CD4-positive, alpha-beta T cell (primary cell): ENCODE results near the gene CCDC60. TPM values are rescaled to one million over a fixed set of nuclear protein-coding genes. Genes with fewer than 3 reads are reported as not detected.

Experiments used
- ATAC-seq: fragments of 200-7000 bp; cut with Tn5 transposase; one replicate; pipeline ENCODE4 v1.10.0; 2022; ENCODE audit warnings: mild to moderate bottlenecking; ENCODE audit not compliant: poor library complexity
- CTCF ChIA-PET: fragments of 350-600 bp; sonication (Branson Sonifier 250); formaldehyde crosslinking; loops from one replicate; lab custom pipeline; 2021; ENCODE audit warnings: antibody characterized with exemption, inconsistent platforms; lab: Charles Lee
- POLR2A ChIA-PET: fragments of 350-600 bp; sonication (Branson Sonifier 250); formaldehyde crosslinking; loops from one replicate; lab custom pipeline; 2021; ENCODE audit warnings: antibody characterized with exemption, inconsistent platforms; lab: Charles Lee
- DNase-seq, 14 experiments: peaks; one replicate each; pipeline ENCODE4 v3.0.0-alpha.2; 2013 to 2020; ENCODE audit warnings: mixed read lengths in 2 of 14
- H3K27ac ChIP-seq, 2 donors: one replicate each; pipeline versions ENCODE4 v1.5.1 to v1.7.0; 2013; ENCODE audit warnings: low read length in 2 of 2, low read depth in 1 of 2, mild to moderate bottlenecking in 1 of 2
- H3K27me3 ChIP-seq, 2 experiments: 1 replicate in 1 of 2; 2 replicates in 1 of 2; pipeline versions ENCODE4 v1.6.1 to v1.7.0; 2013; ENCODE audit warnings: low read length in 2 of 2, control low read depth in 1 of 2, mild to moderate bottlenecking in 1 of 2, moderate library complexity in 1 of 2; ENCODE audit not compliant: insufficient read depth in 2 of 2, control insufficient read depth in 1 of 2
- H3K36me3 ChIP-seq: one replicate; pipeline ENCODE4 v1.6.1; 2013; ENCODE audit warnings: low read length, control low read depth; ENCODE audit not compliant: insufficient read depth
- H3K4me1 ChIP-seq: one replicate; pipeline ENCODE4 v1.6.1; 2013; ENCODE audit warnings: low read length, control low read depth; ENCODE audit not compliant: insufficient read depth
- H3K4me3 ChIP-seq: one replicate; pipeline ENCODE4 v1.5.1; 2013; ENCODE audit warnings: mild to moderate bottlenecking, low read length, moderate library complexity
- H3K9me3 ChIP-seq, 2 experiments: 1 replicate in 1 of 2; 2 replicates in 1 of 2; pipeline versions ENCODE4 v1.6.1 to v1.7.0; 2013; ENCODE audit warnings: low read length in 2 of 2, mild to moderate bottlenecking in 2 of 2, control low read depth in 1 of 2, moderate library complexity in 1 of 2; ENCODE audit not compliant: control insufficient read depth in 1 of 2, insufficient read depth in 1 of 2
- H3K27ac Mint-ChIP-seq: one replicate; pipeline ENCODE4 v1.8.0; 2020; ENCODE audit warnings: mixed read lengths
- H3K27me3 Mint-ChIP-seq: one replicate; pipeline ENCODE4 v1.8.0; 2021; ENCODE audit warnings: mixed read lengths
- H3K36me3 Mint-ChIP-seq: one replicate; pipeline ENCODE4 v1.8.0; 2021; ENCODE audit warnings: low read depth, mixed read lengths
- H3K4me1 Mint-ChIP-seq: one replicate; pipeline ENCODE4 v1.8.0; 2021; ENCODE audit warnings: low read depth, mixed read lengths
- H3K4me3 Mint-ChIP-seq: one replicate; pipeline ENCODE4 v1.8.0; 2020; ENCODE audit warnings: mild to moderate bottlenecking, mixed read lengths
- H3K9me3 Mint-ChIP-seq: one replicate; pipeline ENCODE4 v1.8.0; 2020; ENCODE audit warnings: mixed read lengths
- intact Hi-C, 2 experiments: fragments of 100-400 bp; cut with DNase I in 1 of 2; cut with micrococcal nuclease in 1 of 2; formaldehyde crosslinking; loops; one replicate each; pipeline versions ENCODE4 v1.15.1 to v1.9.0; 2023 to 2025; cut with DNase I, micrococcal nuclease
- polyA plus RNA-seq, 2 donors: library from polyadenylated mRNA; unstranded; fragments of 120-200 nt; gene quantifications; one replicate each; pipeline ENCODE4 v1.2.1, GENCODE V29; 2013
- total RNA-seq, 174 experiments: library from RNA in 2 of 174; stranded (reverse) in 2 of 174; gene quantifications; one replicate each; pipeline ENCODE4 v1.2.3 and lab custom pipeline; 2021 to 2026
- TF ChIP-seq, protein P1 (sequence below): fragments of 200-600 bp; IDR thresholded peaks from one replicate; pipeline ENCODE4 v1.8.0; 2022; ENCODE audit warnings: antibody characterized with exemption, mild to moderate bottlenecking

Gene CCDC60, protein sequence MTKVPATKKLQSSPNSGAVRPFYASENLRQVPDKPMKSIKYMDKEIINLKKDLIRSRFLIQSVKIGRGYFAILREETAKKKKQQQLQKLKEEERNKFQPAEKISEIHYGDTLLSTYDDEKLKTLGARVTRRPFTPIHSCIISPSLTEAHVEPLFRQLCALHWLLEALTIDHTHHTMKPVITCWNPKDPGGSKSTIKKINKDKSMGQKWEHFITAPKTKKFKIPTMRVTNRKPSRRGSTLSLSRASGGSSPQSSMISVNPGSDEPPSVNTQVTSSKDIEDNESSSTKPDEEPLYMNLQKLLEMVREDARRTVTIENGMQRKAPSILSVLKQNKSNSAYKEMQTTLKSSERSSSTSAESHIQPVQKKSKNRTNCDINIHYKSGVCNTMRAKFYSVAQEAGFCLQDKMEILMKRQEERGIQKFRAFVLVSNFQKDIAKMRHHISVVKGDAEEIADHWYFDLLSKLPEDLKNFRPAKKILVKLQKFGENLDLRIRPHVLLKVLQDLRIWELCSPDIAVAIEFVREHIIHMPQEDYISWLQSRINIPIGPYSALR
- total RNA-seq (not detected), total RNA-seq (lab: John Stamatoyannopoulos, UW) (0 to 0.11 (median 0) reads per million in 172 experiments)
- not detected for polyA plus RNA-seq (2013, experiment 1 of 2)
- polyA plus RNA-seq (2013, experiment 2 of 2), result not detected

DNA sequence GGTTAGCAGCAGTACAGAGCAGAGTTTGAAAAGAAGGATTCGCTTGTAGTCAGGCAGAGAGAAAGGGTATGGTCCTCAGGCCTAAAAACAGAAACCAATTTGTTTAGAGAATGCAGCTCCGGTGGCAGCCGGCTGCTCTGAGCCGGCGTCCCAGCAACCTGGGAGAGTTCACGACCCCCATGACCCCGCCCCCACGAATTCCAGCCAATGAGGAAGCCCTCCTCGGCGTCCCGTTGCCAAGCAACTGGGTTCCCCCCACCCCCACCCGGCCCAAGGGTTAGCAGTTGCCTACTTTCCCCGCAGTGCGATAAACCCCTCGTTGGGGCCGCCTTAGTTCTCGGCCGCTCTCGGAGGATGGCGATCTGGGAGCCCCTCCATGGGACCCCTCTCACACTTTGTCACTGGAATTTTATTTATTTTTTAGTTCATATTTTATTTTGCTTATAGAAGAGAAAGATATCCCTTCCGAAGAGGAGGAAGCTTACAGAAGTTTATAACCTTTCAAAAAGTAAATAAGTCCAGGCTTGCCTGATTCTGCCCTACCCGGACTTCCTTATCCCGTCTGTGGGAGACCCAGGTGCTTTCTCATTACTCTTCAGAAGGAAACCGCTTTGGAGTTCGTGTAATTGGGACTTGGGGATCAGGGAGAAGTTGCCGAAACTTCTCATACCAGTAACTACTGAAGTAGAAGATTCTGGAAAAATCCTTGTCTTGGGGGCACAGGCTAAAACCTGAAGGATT lies at the start of gene CCDC60:
Gene CCDC60 (plus strand): TSS at position 300 of the 741 bp plus-strand sequence. CDS start 448 bp downstream, outside the sequence.
- DNase-seq, result no peak
- no peaks in the 10 kb centered on the region for H3K9me3 Mint-ChIP-seq
- ATAC-seq, result no peak
- POLR2A ChIA-PET, result no interaction called here
- Histone ChIP-seq H3K4me1 (no peaks in the 10 kb centered on the region), H3K9me3 (peaks cover 0 to 16% of the 10 kb centered on the region in 2 experiments), H3K4me3 (no peak within 1 kb of the TSS), H3K27ac (no peak within 1 kb of the TSS), H3K27me3 (peaks cover 7 to 10% of the 10 kb centered on the region in 2 experiments), H3K36me3 (no peaks in the 10 kb centered on the region)
- CTCF ChIA-PET, result no interaction called here
- H3K27me3 Mint-ChIP-seq, result peaks cover 45% of the 10 kb centered on the region
- TF ChIP-seq, protein P1, sequence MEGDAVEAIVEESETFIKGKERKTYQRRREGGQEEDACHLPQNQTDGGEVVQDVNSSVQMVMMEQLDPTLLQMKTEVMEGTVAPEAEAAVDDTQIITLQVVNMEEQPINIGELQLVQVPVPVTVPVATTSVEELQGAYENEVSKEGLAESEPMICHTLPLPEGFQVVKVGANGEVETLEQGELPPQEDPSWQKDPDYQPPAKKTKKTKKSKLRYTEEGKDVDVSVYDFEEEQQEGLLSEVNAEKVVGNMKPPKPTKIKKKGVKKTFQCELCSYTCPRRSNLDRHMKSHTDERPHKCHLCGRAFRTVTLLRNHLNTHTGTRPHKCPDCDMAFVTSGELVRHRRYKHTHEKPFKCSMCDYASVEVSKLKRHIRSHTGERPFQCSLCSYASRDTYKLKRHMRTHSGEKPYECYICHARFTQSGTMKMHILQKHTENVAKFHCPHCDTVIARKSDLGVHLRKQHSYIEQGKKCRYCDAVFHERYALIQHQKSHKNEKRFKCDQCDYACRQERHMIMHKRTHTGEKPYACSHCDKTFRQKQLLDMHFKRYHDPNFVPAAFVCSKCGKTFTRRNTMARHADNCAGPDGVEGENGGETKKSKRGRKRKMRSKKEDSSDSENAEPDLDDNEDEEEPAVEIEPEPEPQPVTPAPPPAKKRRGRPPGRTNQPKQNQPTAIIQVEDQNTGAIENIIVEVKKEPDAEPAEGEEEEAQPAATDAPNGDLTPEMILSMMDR, result no peak
- H3K36me3 Mint-ChIP-seq, result no peaks in the 10 kb centered on the region
- no peak within 1 kb of the TSS for H3K4me3 Mint-ChIP-seq
- intact Hi-C loops, result no loop called here
- no peak within 1 kb of the TSS for H3K27ac Mint-ChIP-seq
- no peaks in the 10 kb centered on the region for H3K4me1 Mint-ChIP-seq

DNA sequence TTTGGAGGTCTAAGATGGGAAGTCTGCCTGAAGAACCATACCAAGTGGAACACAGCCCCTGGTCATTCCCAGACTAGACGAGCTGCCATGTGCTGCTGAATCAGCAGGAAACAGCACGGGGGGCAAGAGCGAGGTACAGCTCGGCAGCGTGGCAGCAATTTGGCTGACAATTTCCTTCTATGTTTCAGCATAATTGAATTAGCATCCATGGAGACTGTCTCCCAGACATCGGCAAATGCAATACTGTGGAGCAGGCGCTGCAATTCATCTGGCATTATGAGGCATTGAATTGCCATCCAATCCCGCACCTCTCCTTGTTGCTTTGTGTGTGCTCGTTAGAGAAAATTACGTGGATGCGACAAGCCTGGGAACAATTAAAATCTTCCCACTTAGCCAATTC lies 46.0 kb upstream of the CCDC60 start:
- H3K4me3 ChIP-seq, result no peak overlapping the region
- no peaks in the 10 kb centered on the region for H3K27me3 ChIP-seq
- H3K9me3 ChIP-seq, result no peaks in the 10 kb centered on the region
- H3K4me1 Mint-ChIP-seq, result no peaks in the 10 kb centered on the region
- peaks cover 9% of the 10 kb centered on the region for H3K27me3 Mint-ChIP-seq
- H3K27ac ChIP-seq, result no peak overlapping the region
- ATAC-seq (no peak), DNase-seq (no peak)
- H3K36me3 Mint-ChIP-seq, result no peaks in the 10 kb centered on the region
- H3K4me3 Mint-ChIP-seq, result no peak overlapping the region
- ChIA-PET CTCF (no interaction called here), POLR2A (no interaction called here)
- H3K36me3 ChIP-seq, result no peaks in the 10 kb centered on the region
- no peaks in the 10 kb centered on the region for H3K9me3 Mint-ChIP-seq
- H3K27ac Mint-ChIP-seq, result no peak overlapping the region
- intact Hi-C loops, result no loop called here
- TF ChIP-seq, protein P1, result no peak
- H3K4me1 ChIP-seq, result no peaks in the 10 kb centered on the region

DNA sequence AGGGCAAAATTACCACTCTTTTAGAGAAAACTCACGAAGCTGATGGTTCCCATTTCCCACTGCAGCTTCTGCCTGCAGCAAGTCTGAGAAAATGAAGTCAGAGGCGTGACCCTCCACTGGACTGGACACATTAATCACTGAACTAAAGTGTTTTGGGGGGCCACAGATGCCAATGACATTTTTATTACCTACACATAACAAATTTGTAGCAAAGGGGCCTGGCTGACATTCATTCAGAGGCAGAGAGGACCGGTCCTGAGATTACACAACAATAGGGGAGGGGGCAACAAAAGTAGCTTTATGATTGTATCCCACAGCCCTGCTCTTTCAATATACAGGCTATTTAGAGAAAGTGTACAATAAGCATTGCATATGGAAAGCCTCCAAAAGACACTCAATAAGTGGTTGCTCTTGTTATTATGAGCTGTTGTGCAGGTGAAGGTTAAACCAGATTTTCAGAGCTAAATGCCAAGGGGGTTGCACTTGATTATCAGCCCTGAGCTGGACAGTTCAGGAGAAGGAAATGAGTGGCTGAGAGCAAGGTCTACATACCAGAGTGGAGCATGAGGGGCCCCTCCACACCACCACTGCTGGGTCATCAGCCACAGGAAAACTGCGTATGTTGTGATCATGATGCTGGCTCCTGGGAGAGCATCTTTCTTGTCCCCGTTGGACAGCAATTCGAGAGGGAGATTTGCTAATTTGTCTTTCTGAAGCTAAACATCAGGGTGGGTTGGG lies 41.5 kb upstream of the CCDC60 start:
- peaks cover 10% of the 10 kb centered on the region for H3K27me3 Mint-ChIP-seq
- no peaks in the 10 kb centered on the region for H3K36me3 Mint-ChIP-seq
- no peaks in the 10 kb centered on the region for H3K4me1 Mint-ChIP-seq
- POLR2A ChIA-PET, result no interaction called here
- peaks cover 0 to 3% of the 10 kb centered on the region in 2 experiments for H3K27me3 ChIP-seq
- intact Hi-C loops, result no loop called here
- H3K4me3 ChIP-seq, result no peak overlapping the region
- no peak for DNase-seq
- H3K27ac ChIP-seq, result no peak overlapping the region
- no peak for ATAC-seq
- TF ChIP-seq, protein P1, result no peak
- no peaks in the 10 kb centered on the region for H3K9me3 ChIP-seq
- no peak overlapping the region for H3K27ac Mint-ChIP-seq
- H3K4me3 Mint-ChIP-seq, result no peak overlapping the region
- no peaks in the 10 kb centered on the region for H3K9me3 Mint-ChIP-seq
- no peaks in the 10 kb centered on the region for H3K4me1 ChIP-seq
- H3K36me3 ChIP-seq, result no peaks in the 10 kb centered on the region
- CTCF ChIA-PET, result no interaction called here
